Right atrium auricular region (tissue), 2 donors: ENCODE results near the gene KCNMA1. TPM values are rescaled to one million over a fixed set of nuclear protein-coding genes. Genes with fewer than 3 reads are reported as not detected.

ENCODE experiments used
- DNase-seq: peaks from one replicate; pipeline ENCODE4 v3.0.0-alpha.2; 2019; ENCODE audit warnings: low spot score
- H3K27ac ChIP-seq, 2 donors: fragments of 200-600 bp; sonication (generic); 1 replicate in 1 of 2; 2 replicates in 1 of 2; pipeline ENCODE4 v1.5.1; 2016 to 2019
- H3K27me3 ChIP-seq, 2 donors: fragments of 200-600 bp; sonication (generic); one replicate each; pipeline versions ENCODE4 v1.5.1 to v1.6.0; 2017 to 2019
- H3K36me3 ChIP-seq: fragments of 200-600 bp; sonication (generic); one replicate; pipeline ENCODE4 v1.5.1; 2016
- H3K4me1 ChIP-seq, 2 donors: fragments of 200-600 bp; sonication (generic); one replicate each; pipeline versions ENCODE4 v1.5.1 to v1.6.0; 2017 to 2019
- H3K4me3 ChIP-seq, 2 donors: fragments of 200-600 bp; sonication (generic); 1 replicate in 1 of 2; 2 replicates in 1 of 2; pipeline ENCODE4 v1.5.1; 2017 to 2019; ENCODE audit warnings: mild to moderate bottlenecking in 1 of 2, moderate library complexity in 1 of 2
- H3K9me3 ChIP-seq, 2 donors: fragments of 200-600 bp; sonication (generic); one replicate each; pipeline ENCODE4 v1.5.1; 2019
- total RNA-seq, 2 donors: library from RNA; depleted of rRNA; stranded (reverse); fragments of >200 nt; gene quantifications; one replicate each; pipeline ENCODE4 v1.1.0, GENCODE V29; 2016
- TF ChIP-seq, protein P1 (sequence below), 2 donors: fragments of 200-600 bp; sonication (generic); IDR thresholded peaks; one replicate each; pipeline ENCODE4 v1.5.1; 2019; ENCODE audit warnings: antibody characterized with exemption in 2 of 2

KCNMA1 gene
- total RNA-seq, 2 donors from 2014 or later: 2.3 to 3.5 TPM

DNA sequence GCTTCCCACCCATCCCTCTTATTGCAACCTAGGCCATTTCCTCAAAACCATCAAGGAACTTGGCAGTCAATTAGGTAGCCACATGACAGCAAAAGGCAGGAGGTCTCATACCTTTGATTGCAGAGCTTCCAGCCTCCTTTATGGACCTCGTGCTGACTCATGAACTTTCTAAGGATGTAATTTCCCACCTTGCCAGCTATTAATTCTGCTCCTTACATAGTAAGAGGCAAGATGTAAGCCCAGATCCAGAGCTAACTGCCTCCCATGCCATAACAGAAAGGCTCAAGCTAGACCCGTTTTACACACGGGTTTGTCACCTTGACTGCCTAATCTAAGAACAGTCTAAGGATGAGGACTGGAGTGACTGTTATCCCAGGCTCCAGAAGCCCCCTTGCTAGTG lies 565.7 kb downstream of the KCNMA1 start:
- no peak for DNase-seq
- Histone ChIP-seq H3K9me3 (no peaks in the 10 kb centered on the region), H3K4me3 (no peak overlapping the region), H3K36me3 (no peaks in the 10 kb centered on the region), H3K27me3 (no peaks in the 10 kb centered on the region), H3K27ac (no peak overlapping the region), H3K4me1 (no peaks in the 10 kb centered on the region)
- TF ChIP-seq, protein P1, sequence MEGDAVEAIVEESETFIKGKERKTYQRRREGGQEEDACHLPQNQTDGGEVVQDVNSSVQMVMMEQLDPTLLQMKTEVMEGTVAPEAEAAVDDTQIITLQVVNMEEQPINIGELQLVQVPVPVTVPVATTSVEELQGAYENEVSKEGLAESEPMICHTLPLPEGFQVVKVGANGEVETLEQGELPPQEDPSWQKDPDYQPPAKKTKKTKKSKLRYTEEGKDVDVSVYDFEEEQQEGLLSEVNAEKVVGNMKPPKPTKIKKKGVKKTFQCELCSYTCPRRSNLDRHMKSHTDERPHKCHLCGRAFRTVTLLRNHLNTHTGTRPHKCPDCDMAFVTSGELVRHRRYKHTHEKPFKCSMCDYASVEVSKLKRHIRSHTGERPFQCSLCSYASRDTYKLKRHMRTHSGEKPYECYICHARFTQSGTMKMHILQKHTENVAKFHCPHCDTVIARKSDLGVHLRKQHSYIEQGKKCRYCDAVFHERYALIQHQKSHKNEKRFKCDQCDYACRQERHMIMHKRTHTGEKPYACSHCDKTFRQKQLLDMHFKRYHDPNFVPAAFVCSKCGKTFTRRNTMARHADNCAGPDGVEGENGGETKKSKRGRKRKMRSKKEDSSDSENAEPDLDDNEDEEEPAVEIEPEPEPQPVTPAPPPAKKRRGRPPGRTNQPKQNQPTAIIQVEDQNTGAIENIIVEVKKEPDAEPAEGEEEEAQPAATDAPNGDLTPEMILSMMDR (IDR thresholded peaks at IDR 0.05): no peak

DNA sequence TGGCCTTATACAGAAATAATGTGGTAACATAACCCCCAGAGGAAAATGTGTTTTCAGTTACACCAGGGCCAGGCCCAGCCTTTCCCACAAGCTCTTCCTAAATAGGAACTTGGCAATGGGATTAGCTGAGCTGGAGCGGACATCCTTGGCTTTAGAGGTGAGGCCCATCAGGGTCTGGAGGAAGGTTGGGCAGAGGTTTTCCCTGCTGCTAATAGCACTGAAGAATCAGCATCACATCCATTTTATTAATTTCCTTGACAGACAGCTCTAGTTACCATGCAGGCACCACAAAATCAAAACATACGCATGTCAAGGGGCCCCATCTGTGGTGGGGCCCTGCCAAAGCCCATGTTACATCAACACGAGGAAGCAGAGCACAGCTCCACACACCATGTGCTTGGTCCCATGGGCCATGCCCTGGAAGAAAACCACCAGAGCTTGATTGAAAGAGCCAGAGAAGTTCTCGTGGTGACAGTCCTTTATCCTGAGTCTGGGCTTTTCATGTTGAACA lies 566.6 kb downstream of the KCNMA1 start:
- H3K27me3 ChIP-seq: no peaks in the 10 kb centered on the region
- peak overlapping the region; percentile 2 to 35 for H3K27ac ChIP-seq
- H3K9me3 ChIP-seq: no peaks in the 10 kb centered on the region
- no peak overlapping the region for H3K4me3 ChIP-seq
- H3K36me3 ChIP-seq: no peaks in the 10 kb centered on the region
- TF ChIP-seq, protein P1 (IDR thresholded peaks at IDR 0.05): no peak
- no peak for DNase-seq
- H3K4me1 ChIP-seq: no peaks in the 10 kb centered on the region

DNA sequence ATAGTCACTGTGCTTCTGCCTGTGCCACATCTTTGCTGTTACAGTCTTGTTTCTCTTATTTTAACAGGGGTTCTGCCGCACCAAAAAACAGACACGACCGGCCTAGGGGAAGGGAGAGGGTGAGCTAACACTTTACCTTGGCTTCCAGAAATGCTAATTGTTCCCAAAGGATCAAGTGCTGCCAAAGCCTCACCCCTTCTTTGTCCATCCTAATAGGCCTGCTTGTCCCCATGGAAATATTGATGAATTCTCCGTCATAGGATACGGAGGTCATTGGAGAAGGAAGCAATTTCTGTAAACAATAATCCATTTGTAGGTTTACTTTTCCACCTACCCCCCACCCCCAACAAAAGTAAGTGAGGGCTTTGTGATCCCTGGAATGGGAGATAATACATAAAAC lies 567.3 kb downstream of the KCNMA1 start:
- TF ChIP-seq, protein P1 (IDR thresholded peaks at IDR 0.05): no peak
- Histone ChIP-seq H3K36me3 (no peaks in the 10 kb centered on the region), H3K27me3 (no peaks in the 10 kb centered on the region), H3K4me1 (no peaks in the 10 kb centered on the region), H3K4me3 (no peak overlapping the region), H3K27ac (no peak overlapping the region), H3K9me3 (no peaks in the 10 kb centered on the region)
- no peak for DNase-seq

DNA sequence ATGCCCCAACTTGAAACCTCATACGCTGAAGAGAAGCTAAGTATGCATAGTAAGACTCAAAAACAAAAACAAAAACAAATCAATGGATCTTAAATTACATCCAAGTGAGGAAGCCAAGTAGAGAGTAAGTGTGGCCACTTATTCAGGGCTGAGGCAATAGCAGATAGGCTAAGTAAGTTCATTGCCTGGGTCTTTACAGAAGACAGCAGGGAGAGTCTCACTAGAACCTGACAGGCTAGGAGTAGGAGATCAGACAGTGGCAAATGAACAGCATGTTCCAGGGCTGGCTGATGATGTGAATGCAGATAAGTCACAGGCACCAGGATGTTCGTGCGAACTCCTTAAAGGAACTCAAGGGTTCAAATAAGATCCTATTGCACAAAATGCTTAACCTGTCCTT lies 568.6 kb downstream of the KCNMA1 start:
- H3K4me1 ChIP-seq: no peaks in the 10 kb centered on the region
- no peaks in the 10 kb centered on the region for H3K27me3 ChIP-seq
- DNase-seq: no peak
- TF ChIP-seq, protein P1 (IDR thresholded peaks at IDR 0.05): no peak
- H3K9me3 ChIP-seq: no peaks in the 10 kb centered on the region
- H3K36me3 ChIP-seq: no peaks in the 10 kb centered on the region
- H3K27ac ChIP-seq: no peak overlapping the region
- H3K4me3 ChIP-seq: no peak overlapping the region

DNA sequence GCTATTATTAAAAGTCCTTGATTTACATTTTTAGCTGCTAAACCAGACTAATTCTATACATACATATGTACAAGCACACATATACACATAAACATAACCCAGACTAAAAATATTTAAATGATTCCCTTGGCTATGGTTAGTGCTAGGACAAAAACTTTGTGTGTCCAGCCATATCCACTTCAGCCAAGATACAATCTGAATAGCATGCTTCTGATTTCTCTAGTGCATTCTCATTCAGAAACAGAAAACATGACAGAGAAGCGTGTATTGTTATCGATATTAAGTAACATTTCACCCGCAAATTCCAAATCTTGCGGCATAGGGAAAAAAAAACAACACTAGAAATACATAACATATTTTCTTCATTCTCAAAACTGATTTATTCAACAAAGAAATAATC lies 569.3 kb downstream of the KCNMA1 start:
- no peak for DNase-seq
- Histone ChIP-seq H3K27me3 (no peaks in the 10 kb centered on the region), H3K27ac (no peak overlapping the region), H3K4me3 (no peak overlapping the region), H3K36me3 (no peaks in the 10 kb centered on the region), H3K4me1 (no peaks in the 10 kb centered on the region), H3K9me3 (no peaks in the 10 kb centered on the region)
- TF ChIP-seq, protein P1 (IDR thresholded peaks at IDR 0.05): no peak

DNA sequence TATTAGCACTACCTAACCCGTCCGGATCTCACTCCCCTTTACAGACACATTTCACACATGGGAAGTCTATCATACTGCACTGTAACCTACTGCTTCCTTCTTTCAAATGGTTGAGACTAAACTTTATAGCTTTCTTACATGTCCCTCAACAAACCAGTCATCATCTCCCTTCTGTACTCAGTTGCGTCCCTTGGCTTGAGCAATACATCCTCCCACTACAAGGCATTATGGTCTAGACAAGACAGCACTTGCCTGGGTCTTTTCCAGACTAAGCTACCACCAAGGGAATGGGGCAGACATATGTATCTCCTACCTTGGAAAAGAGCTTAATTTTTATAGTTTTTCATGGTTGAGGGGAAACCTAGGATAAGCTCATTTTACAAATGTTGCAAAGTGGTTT lies 575.2 kb downstream of the KCNMA1 start:
- no peaks in the 10 kb centered on the region for H3K36me3 ChIP-seq
- H3K9me3 ChIP-seq: no peaks in the 10 kb centered on the region
- TF ChIP-seq, protein P1 (IDR thresholded peaks at IDR 0.05): no peak
- H3K27ac ChIP-seq: no peak overlapping the region
- H3K4me3 ChIP-seq: no peak overlapping the region
- H3K27me3 ChIP-seq: no peaks in the 10 kb centered on the region
- no peaks in the 10 kb centered on the region for H3K4me1 ChIP-seq
- no peak for DNase-seq
